Measurements from ENCODE around the gene SERAC1. TPM values are rescaled to one million over a fixed set of nuclear protein-coding genes. Genes with fewer than 3 reads are reported as not detected.

Gene SERAC1
- total and polyA plus RNA-seq, 2 donors (not counting 1 experiment from before 2014, with no cell fraction given), result 1.9 to 5.8 TPM

DNA sequence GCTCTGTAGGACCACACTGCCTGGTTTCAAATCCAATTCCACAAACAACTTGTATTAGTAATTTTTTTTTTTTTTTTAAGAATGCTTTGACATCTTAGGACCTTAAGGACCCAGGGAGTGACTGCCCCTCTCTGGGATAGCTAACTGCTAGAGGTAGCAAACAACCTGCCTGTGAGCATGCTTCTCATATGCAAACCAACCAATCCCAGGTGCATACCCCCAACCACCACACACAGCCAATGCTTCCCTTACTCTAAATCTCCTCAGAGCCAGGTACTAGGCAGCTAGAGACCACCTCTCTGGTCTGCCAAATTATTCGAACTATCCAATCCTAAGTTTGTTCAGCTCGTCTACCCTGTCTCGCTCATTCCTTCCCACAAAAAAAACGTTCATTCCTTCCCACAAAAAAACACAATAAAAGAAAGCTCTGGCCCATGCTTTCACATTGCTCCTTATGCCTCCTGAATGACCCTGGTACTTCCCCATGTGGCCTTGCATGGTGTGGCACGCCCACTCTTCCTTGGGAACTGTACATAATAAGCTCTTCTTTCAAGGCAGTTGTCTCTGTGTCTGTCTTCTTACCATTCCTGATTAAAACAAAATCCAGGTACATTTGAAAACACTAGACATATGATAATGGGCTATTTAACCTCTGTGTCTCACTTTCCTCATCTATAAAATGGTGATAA lies 6.4 kb downstream of the SERAC1 start:
- Histone ChIP-seq H3K4me1 (ENCODE audit: control insufficient read depth in 2 of 2, insufficient read depth in 2 of 2, low read length in 2 of 2) (no peaks in the 10 kb centered on the region), H3K27ac (ENCODE audit: low read length in 2 of 2) (no peak overlapping the region), H3K9ac (ENCODE audit: low read length) (no peak overlapping the region), H3K9me3 (ENCODE audit: control extremely low read depth in 1 of 3, control insufficient read depth in 2 of 3, insufficient read depth in 1 of 3, low read length in 2 of 3) (no peaks in the 10 kb centered on the region), H2AFZ (ENCODE audit: insufficient read depth, low read depth, low read length, poor library complexity, severe bottlenecking) (no peak overlapping the region), H3K4me2 (replicated peaks; ENCODE audit: low read depth, low read length, poor library complexity, severe bottlenecking) (no peak overlapping the region), H3K27me3 (replicated peaks in 1 of 4; ENCODE audit: control extremely low read depth in 1 of 4, control insufficient read depth in 3 of 4, insufficient read depth in 4 of 4, low read length in 3 of 4) (no peaks in the 10 kb centered on the region), H3K79me2 (ENCODE audit: control insufficient read depth, insufficient read depth, low read length) (peaks cover under 1% of the 10 kb centered on the region), H3K4me3 (ENCODE audit: control extremely low read depth in 1 of 5, extremely low read depth in 1 of 5, insufficient read depth in 1 of 5, low read depth in 2 of 5, low read length in 4 of 5) (no peak overlapping the region), H3K36me3 (replicated peaks in 1 of 2; ENCODE audit: control extremely low read depth in 1 of 2, control insufficient read depth in 1 of 2, extremely low read depth in 1 of 2, insufficient read depth in 2 of 2, low read length in 1 of 2) (peaks cover 0 to 2% of the 10 kb centered on the region in 2 experiments), H4K20me1 (ENCODE audit: control insufficient read depth, insufficient read depth, low read length, poor library complexity, severe bottlenecking) (no peaks in the 10 kb centered on the region)
- ATAC-seq (ENCODE audit: low read depth), result no peak
- Mint-ChIP-seq H3K9me3 (ENCODE audit: insufficient read depth) (no peaks in the 10 kb centered on the region), H3K27me3 (no peaks in the 10 kb centered on the region), H3K4me3 (no peak overlapping the region), H3K27ac (no peak overlapping the region), H3K4me1 (peaks cover 2% of the 10 kb centered on the region)
- ChIA-PET CTCF (no interaction called here), POLR2A (no interaction called here)
- TF ChIP-seq EZH2 (IDR thresholded peaks at IDR 0.05; ENCODE audit: borderline replicate concordance, insufficient read depth, low read depth, low read length, poor library complexity, severe bottlenecking), result no peak
- TF ChIP-seq CTCF (IDR thresholded peaks at IDR 0.05), result no peak
- intact Hi-C loops (cut with micrococcal nuclease), result no loop called here
- no peak for DNase-seq
- WGBS (ENCODE audit: insufficient coverage), result 85% methylated on average over 4 of the region's 5 CpGs

GRCh38 chr6:158160932-158161539 lies 7.0 kb downstream of the SERAC1 start:
- Histone ChIP-seq H3K27ac (ENCODE audit: low read length in 2 of 2) (no peak overlapping the region), H3K36me3 (replicated peaks in 1 of 2; ENCODE audit: control extremely low read depth in 1 of 2, control insufficient read depth in 1 of 2, extremely low read depth in 1 of 2, insufficient read depth in 2 of 2, low read length in 1 of 2) (peaks cover 0 to 4% of the 10 kb centered on the region in 2 experiments), H3K4me2 (replicated peaks; ENCODE audit: low read depth, low read length, poor library complexity, severe bottlenecking) (no peak overlapping the region), H3K27me3 (replicated peaks in 1 of 4; ENCODE audit: control extremely low read depth in 1 of 4, control insufficient read depth in 3 of 4, insufficient read depth in 4 of 4, low read length in 3 of 4) (no peaks in the 10 kb centered on the region), H3K9me3 (ENCODE audit: control extremely low read depth in 1 of 3, control insufficient read depth in 2 of 3, insufficient read depth in 1 of 3, low read length in 2 of 3) (no peaks in the 10 kb centered on the region), H2AFZ (ENCODE audit: insufficient read depth, low read depth, low read length, poor library complexity, severe bottlenecking) (no peak overlapping the region), H3K9ac (ENCODE audit: low read length) (no peak overlapping the region), H3K4me1 (ENCODE audit: control insufficient read depth in 2 of 2, insufficient read depth in 2 of 2, low read length in 2 of 2) (no peaks in the 10 kb centered on the region), H4K20me1 (ENCODE audit: control insufficient read depth, insufficient read depth, low read length, poor library complexity, severe bottlenecking) (no peaks in the 10 kb centered on the region), H3K4me3 (ENCODE audit: control extremely low read depth in 1 of 5, extremely low read depth in 1 of 5, insufficient read depth in 1 of 5, low read depth in 2 of 5, low read length in 4 of 5) (no peak overlapping the region), H3K79me2 (ENCODE audit: control insufficient read depth, insufficient read depth, low read length) (no peaks in the 10 kb centered on the region)
- Mint-ChIP-seq H3K27ac (no peak overlapping the region), H3K27me3 (no peaks in the 10 kb centered on the region), H3K4me3 (no peak overlapping the region), H3K4me1 (peaks cover 2% of the 10 kb centered on the region), H3K9me3 (ENCODE audit: insufficient read depth) (no peaks in the 10 kb centered on the region)
- WGBS (ENCODE audit: insufficient coverage), result 100% methylated on average over 2 of the region's 3 CpGs
- intact Hi-C loops (cut with micrococcal nuclease), result no loop called here
- no peak for DNase-seq
- TF ChIP-seq CTCF (IDR thresholded peaks at IDR 0.05), result no peak
- no peak for TF ChIP-seq EZH2 (IDR thresholded peaks at IDR 0.05; ENCODE audit: borderline replicate concordance, insufficient read depth, low read depth, low read length, poor library complexity, severe bottlenecking)
- no peak for ATAC-seq (ENCODE audit: low read depth)
- ChIA-PET POLR2A (no interaction called here), CTCF (no interaction called here)

All from B cell (primary cell).